HG03039 (cell line): ENCODE measurements around the gene TMEM30A.

Source experiments
- ATAC-seq: cut with Tn5 transposase; IDR thresholded peaks from one replicate; pipeline ENCODE4 v1.9.1; 2021; ENCODE audit warnings: mild to moderate bottlenecking, moderate library complexity; ENCODE audit not compliant: unreplicated experiment

TMEM30A gene

GRCh38 chr6:75220357-75220756, 64.2 kb downstream of the TMEM30A start:
- ATAC-seq, result no peak

- no peak for ATAC-seq
Observed at GRCh38 chr6:75219263-75219662, 65.3 kb downstream of the TMEM30A start.

GRCh38 chr6:75217193-75217592, 67.4 kb downstream of the TMEM30A start:
- ATAC-seq, result no peak

GRCh38 chr6:75215291-75215690, 69.3 kb downstream of the TMEM30A start:
- no peak for ATAC-seq

- ATAC-seq, result no peak
Observed at GRCh38 chr6:75213732-75214131, 70.9 kb downstream of the TMEM30A start.

- no peak for ATAC-seq
Observed at GRCh38 chr6:75213112-75213511, 71.5 kb downstream of the TMEM30A start.

- no peak for ATAC-seq
Observed at GRCh38 chr6:75211920-75212590, 72.5 kb downstream of the TMEM30A start.

- no peak for ATAC-seq
Observed at GRCh38 chr6:75210885-75211739, 73.5 kb downstream of the TMEM30A start.

GRCh38 chr6:75209184-75209723, 75.3 kb downstream of the TMEM30A start:
- ATAC-seq, result no peak

GRCh38 chr6:75208298-75209183, 76.1 kb downstream of the TMEM30A start:
- ATAC-seq, result peak; percentile 82

- ATAC-seq, result no peak
Observed at GRCh38 chr6:75206576-75207342, 77.8 kb downstream of the TMEM30A start.

- no peak for ATAC-seq
Observed at GRCh38 chr6:75205776-75206575, 78.6 kb downstream of the TMEM30A start, which contains the start of gene COL12A1. Gene COL12A1, minus strand, starts transcription at chr6:75206053. Its CDS starts 3,261 bp downstream, at chr6:75202792.

GRCh38 chr6:75204959-75205775, 79.4 kb downstream of the TMEM30A start:
- no peak for ATAC-seq

- ATAC-seq, result no peak
Observed at GRCh38 chr6:75204217-75204958, 80.2 kb downstream of the TMEM30A start.

GRCh38 chr6:75203721-75204120, 80.9 kb downstream of the TMEM30A start:
- no peak for ATAC-seq
